ENCODE measurements around the gene CCR5.

Gene CCR5

GRCh38 chr3:46409739-46410489 lies 39.2 kb downstream of the CCR5 start:
- DNase-seq = no peak

DNA sequence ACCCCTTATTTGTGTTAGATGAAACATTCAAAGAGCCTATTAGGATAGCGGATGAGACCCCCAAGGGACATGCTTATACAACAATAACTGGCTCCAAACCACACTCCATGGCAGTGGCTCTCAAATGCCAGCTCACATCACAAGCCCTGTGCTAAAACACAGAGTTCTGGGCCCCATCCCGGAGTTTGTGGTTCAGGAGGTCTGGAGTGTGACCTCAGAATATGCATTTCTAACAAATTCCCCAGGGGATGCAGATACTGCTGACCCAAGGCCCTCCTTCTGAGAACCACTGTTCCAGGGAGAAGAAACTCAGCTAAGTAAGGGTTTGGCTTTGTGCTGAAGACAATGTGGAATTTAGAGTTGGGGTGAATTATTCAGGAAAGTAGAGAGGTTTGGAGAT lies 39.9 kb downstream of the CCR5 start:
- no peak for DNase-seq

DNA sequence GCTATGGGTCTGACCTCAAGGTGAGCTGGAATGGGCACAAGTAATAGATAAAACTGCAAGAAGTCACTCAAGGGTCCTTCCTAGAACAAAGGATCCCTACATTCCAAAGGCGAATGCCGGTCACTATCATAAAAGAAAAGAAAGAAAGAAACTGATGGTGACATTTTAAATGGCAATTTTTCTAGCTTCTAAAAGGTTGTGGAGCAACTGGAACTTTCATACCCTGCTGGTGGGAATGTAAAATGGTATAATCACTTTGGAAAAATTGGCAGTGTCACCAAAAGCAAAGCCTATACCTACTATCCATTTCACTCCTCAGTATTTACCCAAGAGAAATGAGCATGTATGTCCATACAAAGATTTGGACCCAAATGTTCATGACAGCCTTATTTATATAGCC lies 40.5 kb downstream of the CCR5 start:
- no peak for DNase-seq

DNA sequence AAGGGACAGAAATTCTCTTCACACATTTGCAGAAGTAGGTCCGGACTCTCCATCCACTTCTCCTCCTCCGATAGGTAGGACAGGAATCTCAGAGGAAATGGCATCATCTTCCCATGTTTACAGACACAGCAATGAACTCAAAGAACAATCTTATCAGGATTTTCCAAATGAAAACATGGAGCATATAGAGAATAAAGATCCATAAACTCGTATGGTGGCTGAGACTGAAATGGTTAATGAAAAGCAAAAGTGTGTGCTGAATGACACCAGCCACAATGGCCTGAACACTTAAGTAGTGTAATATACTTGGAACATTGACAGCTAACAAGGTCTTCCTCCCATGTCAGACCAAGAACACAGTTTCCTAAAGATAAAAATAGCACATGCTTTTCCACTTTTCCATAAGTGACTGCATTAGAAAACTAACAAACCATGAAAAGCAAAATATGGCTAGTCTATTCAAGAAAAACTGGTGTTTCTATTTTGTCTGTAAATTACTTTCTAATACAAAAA lies 42.1 kb downstream of the CCR5 start:
- DNase-seq = no peak

GRCh38 chr3:46413951-46414350 lies 43.2 kb downstream of the CCR5 start:
- no peak for DNase-seq

DNA sequence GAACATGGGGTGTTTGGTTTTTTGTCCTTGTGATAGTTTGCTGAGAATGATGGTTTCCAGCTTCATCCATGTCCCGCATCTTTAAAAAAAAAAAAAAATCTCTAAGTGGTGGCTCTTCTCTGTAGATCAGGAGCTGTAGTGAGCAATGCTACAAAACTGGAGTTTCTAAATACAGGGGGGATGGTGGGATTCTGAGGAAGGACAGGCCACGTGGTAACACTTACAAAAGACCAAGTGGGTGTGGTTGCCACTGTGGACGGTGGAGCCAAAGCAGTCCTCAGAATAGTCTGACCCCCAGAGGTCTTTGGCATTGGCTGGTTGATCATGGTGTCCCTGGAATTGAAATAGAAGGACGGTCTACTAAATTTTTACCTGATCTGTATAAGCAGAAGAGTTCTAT lies 44.0 kb downstream of the CCR5 start:
- no peak for DNase-seq

DNA sequence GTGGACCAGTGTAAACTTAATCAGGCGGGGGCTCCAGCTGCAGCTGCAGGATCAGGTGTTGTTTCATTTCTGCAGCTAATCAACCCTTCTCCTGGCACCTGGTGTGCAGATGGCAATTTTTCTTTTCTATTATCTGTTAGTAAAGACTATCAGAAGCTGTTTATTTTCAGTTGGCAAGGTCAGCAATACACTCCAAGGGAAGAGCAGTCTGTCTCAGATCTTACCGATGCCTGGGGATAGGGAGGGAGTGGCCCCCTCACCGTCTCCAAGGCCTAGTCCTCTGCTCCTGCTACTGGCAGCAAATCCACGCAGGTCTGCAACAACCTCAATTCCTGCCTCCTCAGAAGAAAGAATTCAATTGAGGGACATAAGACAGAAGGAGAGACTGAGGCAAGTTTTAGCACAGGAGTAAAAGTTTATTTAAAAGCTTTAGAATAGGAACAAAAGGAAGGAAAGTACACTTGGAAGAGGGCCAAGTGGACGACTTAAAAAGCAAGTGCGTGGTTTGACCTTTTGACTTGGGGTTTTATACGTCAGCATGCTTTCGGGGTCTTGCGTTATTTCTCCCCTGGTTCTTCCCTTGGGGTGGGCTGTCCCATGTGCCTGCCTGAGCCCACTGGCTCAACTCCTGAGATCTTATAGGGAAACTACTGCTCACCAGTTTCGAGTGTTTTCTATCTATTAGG lies 45.5 kb downstream of the CCR5 start:
- no peak for DNase-seq

DNA sequence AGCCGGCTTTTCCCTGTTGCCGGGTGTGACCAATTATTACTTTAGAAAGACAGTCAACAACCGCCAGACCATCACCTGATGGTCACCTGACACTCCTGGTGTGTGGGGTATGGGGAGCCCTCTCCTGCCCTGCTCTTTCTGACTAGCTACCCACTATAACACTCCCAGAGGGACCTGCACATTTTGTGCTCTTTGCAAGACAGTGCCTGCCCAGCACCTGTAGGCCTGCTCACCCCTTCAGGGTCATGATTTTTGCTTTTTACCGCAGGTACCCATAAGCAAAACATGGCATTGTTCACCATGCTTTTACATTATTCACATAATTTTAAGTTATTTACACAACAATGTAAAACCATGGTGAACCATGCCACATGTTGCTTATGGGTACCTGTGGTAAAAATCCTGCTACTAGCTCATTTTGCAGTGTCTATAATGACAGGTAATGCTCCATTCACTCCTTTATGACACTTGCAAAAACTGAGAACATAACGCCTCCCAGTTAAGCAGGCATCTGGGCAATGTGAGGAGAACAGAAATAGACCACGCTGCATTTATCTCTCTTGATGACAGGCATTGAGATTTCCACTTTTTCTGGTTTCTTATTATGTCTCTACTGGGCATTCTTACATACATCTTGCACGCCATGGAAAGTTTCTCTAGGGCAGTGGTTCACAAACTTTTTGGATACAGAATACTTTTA lies 46.2 kb downstream of the CCR5 start:
- no peak for DNase-seq

- DNase-seq = no peak
Measured at GRCh38 chr3:46417841-46418611, 47.3 kb downstream of the CCR5 start.

GRCh38 chr3:46419816-46420215 lies 49.1 kb downstream of the CCR5 start:
- DNase-seq = no peak

GRCh38 chr3:46420931-46421330 lies 50.2 kb downstream of the CCR5 start:
- DNase-seq = no peak

DNA sequence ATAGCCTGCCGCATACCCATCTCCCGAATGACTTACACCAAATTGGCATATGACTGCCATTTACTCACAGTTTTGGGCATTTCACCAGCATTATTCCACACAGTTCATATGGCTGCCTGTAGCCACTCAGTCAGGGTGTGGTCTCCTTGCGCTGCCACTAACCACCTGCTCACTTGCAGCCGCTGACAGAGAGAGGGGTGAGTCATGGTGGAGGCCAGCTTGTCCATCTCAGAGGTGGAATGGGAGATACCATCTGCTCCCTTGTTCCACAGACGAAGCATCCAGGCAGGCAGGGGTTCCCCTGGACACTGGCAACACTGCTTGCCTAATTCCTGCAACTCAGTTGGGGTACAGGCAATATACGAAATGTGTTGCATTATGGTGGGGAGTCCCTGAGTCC lies 51.9 kb downstream of the CCR5 start:
- no peak for DNase-seq

GRCh38 chr3:46423588-46423987 lies 52.8 kb downstream of the CCR5 start:
- DNase-seq = no peak
